ENCODE measurements around the gene PALD1. TPM values are rescaled to one million over a fixed set of nuclear protein-coding genes. Genes with fewer than 3 reads are reported as not detected.
A peak's percentile ranks its signal among the peaks of the same experiment; 100 is the strongest.

PALD1 gene
- total and polyA plus RNA-seq, 9 of the 15 experiments (the other 6 are each of a cell fraction or from before 2014, with no cell fraction given): 0.03 to 0.29 (median 0.09) TPM; not detected in 2

GRCh38 chr10:70603449-70603801 lies 124.9 kb downstream of the PALD1 start:
- H3K4me3 ChIP-seq: no peak overlapping the region
- ChIA-PET POLR2A (no interaction called here), CTCF (ENCODE audit: low intra/inter-chr PET ratio) (no interaction called here)
- H3K4me2 ChIP-seq (ENCODE audit: insufficient read depth, low read length): peak overlapping the region; percentile 2; the same call in 1 of the 2 replicates
- H2AFZ ChIP-seq (ENCODE audit: low read depth, low read length): peak overlapping the region; percentile 75
- H3K9me1 ChIP-seq (ENCODE audit: control insufficient read depth, insufficient read depth, low read length): no peaks in the 10 kb centered on the region
- ATAC-seq (peak; percentile 20), FAIRE-seq (no peak), DNase-seq (ENCODE audit: extremely low read depth in 1 of 4, low spot score in 3 of 4) (no peak)
- in situ Hi-C loops (cut with MboI) (no loop called here), intact Hi-C loops (cut with micrococcal nuclease) (no loop called here)
- no TSS peak for BruUV-seq (replicated peaks)
- H3K27me3 ChIP-seq (ENCODE audit: control insufficient read depth in 2 of 2, insufficient read depth in 2 of 2, low read length in 2 of 2): no peaks in the 10 kb centered on the region
- no peaks in the 10 kb centered on the region for H3K9me3 ChIP-seq (replicated peaks; ENCODE audit: control insufficient read depth, insufficient read depth, low read depth, low read length)
- H3K27ac ChIP-seq (ENCODE audit: extremely low read depth, low read depth, low read length): no peak overlapping the region
- H3K79me2 ChIP-seq (ENCODE audit: control insufficient read depth, insufficient read depth, low read length): no peaks in the 10 kb centered on the region; the same call in 2 of the 3 replicates
- H4K20me1 ChIP-seq (replicated peaks; ENCODE audit: control insufficient read depth, insufficient read depth, low read length): no peaks in the 10 kb centered on the region
- peaks cover 49 to 52% of the 10 kb centered on the region in 2 experiments for H3K4me1 ChIP-seq (replicated peaks in 1 of 2; ENCODE audit: control insufficient read depth in 2 of 2, insufficient read depth in 2 of 2, low read length in 2 of 2)
- H3K9ac ChIP-seq (ENCODE audit: insufficient read depth in 1 of 2, low read depth in 2 of 2, low read length in 2 of 2): peak overlapping the region in 1 of 2 experiments; percentile 84; a peak in 2 of 4 replicates
- WGBS (ENCODE audit: insufficient coverage, low coverage, missing lambda C conversion rate): 35% methylated on average over 7 of the region's 7 CpGs
- no peaks in the 10 kb centered on the region for H3K36me3 ChIP-seq (ENCODE audit: control insufficient read depth, insufficient read depth, low read length)
- TF ChIP-seq ZKSCAN8 (CRISPR knock-in tag; IDR thresholded peaks at IDR 0.05) (0 out of 2 replicates have a peak, but pooled peaks have one; percentile 38), POLR2H (tag; IDR thresholded peaks at IDR 0.05; ENCODE audit: low read depth) (no peak), HMG20A (CRISPR knock-in tag; conservative IDR thresholded peaks at IDR 0.05) (no peak), KLF10 (CRISPR knock-in tag; IDR thresholded peaks at IDR 0.05) (no peak), ZNF354B (CRISPR knock-in tag; IDR thresholded peaks at IDR 0.05) (no peak), SIX5 (IDR thresholded peaks at IDR 0.05; ENCODE audit: borderline replicate concordance in 1 of 2, insufficient read depth in 1 of 2, low read depth in 1 of 2, low read length in 2 of 2) (no peak), ZNF592 (IDR thresholded peaks at IDR 0.05) (peak; percentile 50; the same call in 1 of the 2 replicates), HMG20B (CRISPR knock-in tag; IDR thresholded peaks at IDR 0.05) (no peak), CTBP1 (IDR thresholded peaks at IDR 0.05; ENCODE audit: borderline replicate concordance) (0 out of 2 replicates have a peak, but pooled peaks have one; percentile 32), OTX1 (CRISPR knock-in tag; IDR thresholded peaks at IDR 0.05) (no peak), JUN (IDR thresholded peaks at IDR 0.05; ENCODE audit: borderline replicate concordance, low read depth, low read length) (peak; percentile 14; the same call in 1 of the 2 replicates), JUN (CRISPR knock-in tag; IDR thresholded peaks at IDR 0.05; ENCODE audit: borderline replicate concordance) (no peak), SIN3B (IDR thresholded peaks at IDR 0.05; ENCODE audit: low read depth) (no peak), FOSL1 (tag; conservative IDR thresholded peaks at IDR 0.05) (peak; percentile 51), FOXK2 (conservative IDR thresholded peaks at IDR 0.05 in 1 of 2, IDR thresholded peaks at IDR 0.05 in 1 of 2; ENCODE audit: low read depth in 2 of 2) (no peak), L3MBTL2 (IDR thresholded peaks at IDR 0.05) (peak; percentile 44; the same call in 1 of the 2 replicates)
- TF ChIP-seq, protein P1, sequence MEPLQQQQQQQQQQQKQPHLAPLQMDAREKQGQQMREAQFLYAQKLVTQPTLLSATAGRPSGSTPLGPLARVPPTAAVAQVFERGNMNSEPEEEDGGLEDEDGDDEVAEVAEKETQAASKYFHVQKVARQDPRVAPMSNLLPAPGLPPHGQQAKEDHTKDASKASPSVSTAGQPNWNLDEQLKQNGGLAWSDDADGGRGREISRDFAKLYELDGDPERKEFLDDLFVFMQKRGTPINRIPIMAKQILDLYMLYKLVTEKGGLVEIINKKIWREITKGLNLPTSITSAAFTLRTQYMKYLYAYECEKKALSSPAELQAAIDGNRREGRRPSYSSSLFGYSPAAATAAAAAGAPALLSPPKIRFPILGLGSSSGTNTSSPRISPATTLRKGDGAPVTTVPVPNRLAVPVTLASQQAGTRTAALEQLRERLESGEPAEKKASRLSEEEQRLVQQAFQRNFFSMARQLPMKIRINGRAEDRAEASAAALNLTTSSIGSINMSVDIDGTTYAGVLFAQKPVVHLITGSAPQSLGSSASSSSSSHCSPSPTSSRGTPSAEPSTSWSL (CRISPR knock-in tag; IDR thresholded peaks at IDR 0.05; ENCODE audit: borderline replicate concordance): no peak
- TF ChIP-seq, protein P2, sequence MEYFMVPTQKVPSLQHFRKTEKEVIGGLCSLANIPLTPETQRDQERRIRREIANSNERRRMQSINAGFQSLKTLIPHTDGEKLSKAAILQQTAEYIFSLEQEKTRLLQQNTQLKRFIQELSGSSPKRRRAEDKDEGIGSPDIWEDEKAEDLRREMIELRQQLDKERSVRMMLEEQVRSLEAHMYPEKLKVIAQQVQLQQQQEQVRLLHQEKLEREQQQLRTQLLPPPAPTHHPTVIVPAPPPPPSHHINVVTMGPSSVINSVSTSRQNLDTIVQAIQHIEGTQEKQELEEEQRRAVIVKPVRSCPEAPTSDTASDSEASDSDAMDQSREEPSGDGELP (CRISPR knock-in tag; IDR thresholded peaks at IDR 0.05; ENCODE audit: borderline replicate concordance): no peak
